CD8-positive, alpha-beta memory T cell (primary cell): ENCODE measurements around the gene INSIG1. TPM values are rescaled to one million over a fixed set of nuclear protein-coding genes. Genes with fewer than 3 reads are reported as not detected.

Experiments
- CTCF ChIA-PET: fragments of 350-600 bp; sonication (Branson Sonifier 250); formaldehyde crosslinking; loops from one replicate; lab custom pipeline; 2021; ENCODE audit warnings: antibody characterized with exemption; lab: Charles Lee
- POLR2A ChIA-PET: fragments of 350-600 bp; sonication (Branson Sonifier 250); formaldehyde crosslinking; loops from one replicate; lab custom pipeline; 2021; ENCODE audit warnings: antibody characterized with exemption; lab: Charles Lee
- DNase-seq, 5 donors: peaks; one replicate each; pipeline versions ENCODE4 v3.0.0 to v3.0.0-alpha.2; 2020 to 2022; ENCODE audit warnings: mixed read lengths in 1 of 5
- H3K27ac ChIP-seq: one replicate; pipeline ENCODE4 v1.7.0; 2013; ENCODE audit warnings: low read depth, mild to moderate bottlenecking, low read length, moderate library complexity
- H3K27me3 ChIP-seq: 2 replicates; pipeline ENCODE4 v1.7.0; 2013; ENCODE audit warnings: low read length, mild to moderate bottlenecking; ENCODE audit not compliant: insufficient read depth, poor library complexity, severe bottlenecking
- H3K36me3 ChIP-seq: 2 replicates; pipeline ENCODE4 v1.7.0; 2013; ENCODE audit warnings: mild to moderate bottlenecking, low read length, moderate library complexity; ENCODE audit not compliant: insufficient read depth
- H3K4me1 ChIP-seq: 2 replicates; pipeline ENCODE4 v1.7.0; 2013; ENCODE audit warnings: mild to moderate bottlenecking, low read length, moderate library complexity; ENCODE audit not compliant: insufficient read depth
- H3K4me3 ChIP-seq: 2 replicates; pipeline ENCODE4 v1.7.0; 2013; ENCODE audit warnings: mild to moderate bottlenecking, low read length
- H3K9me3 ChIP-seq: 2 replicates; pipeline ENCODE4 v1.7.0; 2013; ENCODE audit warnings: mild to moderate bottlenecking, low read length
- H3K27ac Mint-ChIP-seq, 8 donors: one replicate each; pipeline ENCODE4 v1.8.0; 2020 to 2021; ENCODE audit warnings: mixed read lengths in 8 of 8, mild to moderate bottlenecking in 6 of 8, inconsistent platforms in 3 of 8, moderate library complexity in 3 of 8
- H3K27me3 Mint-ChIP-seq, 2 donors: one replicate each; pipeline ENCODE4 v1.8.0; 2020 to 2021; ENCODE audit warnings: mixed read lengths in 2 of 2, mild to moderate bottlenecking in 1 of 2, moderate library complexity in 1 of 2
- H3K36me3 Mint-ChIP-seq, 3 donors: one replicate each; pipeline ENCODE4 v1.8.0; 2020 to 2021; ENCODE audit warnings: mixed read lengths in 3 of 3, inconsistent platforms in 1 of 3, mild to moderate bottlenecking in 1 of 3
- H3K4me1 Mint-ChIP-seq, 3 donors: one replicate each; pipeline ENCODE4 v1.8.0; 2020 to 2021; ENCODE audit warnings: mixed read lengths in 3 of 3, inconsistent platforms in 1 of 3, mild to moderate bottlenecking in 1 of 3
- H3K4me3 Mint-ChIP-seq, 7 donors: one replicate each; pipeline ENCODE4 v1.8.0; 2020 to 2021; ENCODE audit warnings: mixed read lengths in 7 of 7, mild to moderate bottlenecking in 6 of 7, moderate library complexity in 4 of 7, inconsistent platforms in 2 of 7
- H3K9me3 Mint-ChIP-seq, 5 donors: one replicate each; pipeline ENCODE4 v1.8.0; 2020 to 2022; ENCODE audit warnings: mixed read lengths in 5 of 5, mild to moderate bottlenecking in 3 of 5, moderate library complexity in 2 of 5, inconsistent platforms in 1 of 5
- polyA plus RNA-seq: library from polyadenylated mRNA; unstranded; fragments of 300-500 nt; fragmentation: Illumina TruSeq; gene quantifications from one replicate; pipeline ENCODE4 v1.2.3, GENCODE V29; 2021
- total RNA-seq, 2 experiments: library from RNA; stranded (reverse); gene quantifications; one replicate each; pipeline ENCODE4 v1.2.3, GENCODE V29; 2021

Gene INSIG1
- total and polyA plus RNA-seq, 3 experiments from 2014 or later, result 25.0 to 29.5 (median 27.3) TPM

- Histone ChIP-seq H3K36me3 (no peaks in the 10 kb centered on the region), H3K4me1 (no peaks in the 10 kb centered on the region), H3K9me3 (no peaks in the 10 kb centered on the region), H3K4me3 (no peak overlapping the region), H3K27ac (no peak overlapping the region), H3K27me3 (no peaks in the 10 kb centered on the region)
- H3K4me3 Mint-ChIP-seq, result no peak overlapping the region
- no peak overlapping the region for H3K27ac Mint-ChIP-seq
- ChIA-PET CTCF (no interaction called here), POLR2A (no interaction called here)
- H3K9me3 Mint-ChIP-seq, result no peaks in the 10 kb centered on the region
- no peak for DNase-seq
- H3K36me3 Mint-ChIP-seq, result no peaks in the 10 kb centered on the region
- peaks cover 11% of the 10 kb centered on the region in 2 donors for H3K27me3 Mint-ChIP-seq
- H3K4me1 Mint-ChIP-seq, result peaks cover 0 to 23% (median 12%) of the 10 kb centered on the region in 3 donors
These were observed 29.5 kb upstream of the INSIG1 start for GRCh38 chr7:155268211-155268610.

- Mint-ChIP-seq H3K36me3 (no peaks in the 10 kb centered on the region), H3K27ac (no peak overlapping the region), H3K4me1 (peaks cover 0 to 23% (median 12%) of the 10 kb centered on the region in 3 donors), H3K9me3 (no peaks in the 10 kb centered on the region), H3K27me3 (peaks cover 13 to 16% of the 10 kb centered on the region in 2 donors), H3K4me3 (no peak overlapping the region)
- ChIA-PET CTCF (no interaction called here), POLR2A (no interaction called here)
- Histone ChIP-seq H3K4me1 (no peaks in the 10 kb centered on the region), H3K9me3 (no peaks in the 10 kb centered on the region), H3K27ac (no peak overlapping the region), H3K36me3 (no peaks in the 10 kb centered on the region), H3K4me3 (no peak overlapping the region), H3K27me3 (no peaks in the 10 kb centered on the region)
- no peak for DNase-seq
These were observed 28.6 kb upstream of the INSIG1 start for GRCh38 chr7:155268921-155269650.

GRCh38 chr7:155269766-155270585 lies 27.7 kb upstream of the INSIG1 start:
- H3K27ac ChIP-seq, result no peak overlapping the region
- Mint-ChIP-seq H3K27me3 (peaks cover 13 to 20% of the 10 kb centered on the region in 2 donors), H3K9me3 (no peaks in the 10 kb centered on the region), H3K36me3 (no peaks in the 10 kb centered on the region), H3K4me3 (peak overlapping the region in 1 of 7 donors; percentile 56), H3K27ac (peak overlapping the region in 1 of 8 donors; percentile 14), H3K4me1 (peaks cover 0 to 23% (median 12%) of the 10 kb centered on the region in 3 donors)
- no peak overlapping the region for H3K4me3 ChIP-seq
- CTCF ChIA-PET, result no interaction called here
- no peaks in the 10 kb centered on the region for H3K4me1 ChIP-seq
- POLR2A ChIA-PET, result no interaction called here
- no peaks in the 10 kb centered on the region for H3K27me3 ChIP-seq
- no peaks in the 10 kb centered on the region for H3K9me3 ChIP-seq
- H3K36me3 ChIP-seq, result no peaks in the 10 kb centered on the region
- DNase-seq, result no peak

GRCh38 chr7:155270861-155271260 lies 26.8 kb upstream of the INSIG1 start:
- H3K27me3 Mint-ChIP-seq, result peaks cover 12 to 23% of the 10 kb centered on the region in 2 donors
- H3K4me1 Mint-ChIP-seq, result peaks cover 0 to 23% (median 12%) of the 10 kb centered on the region in 3 donors
- H3K27ac ChIP-seq, result no peak overlapping the region
- no peaks in the 10 kb centered on the region for H3K36me3 Mint-ChIP-seq
- no peaks in the 10 kb centered on the region for H3K9me3 Mint-ChIP-seq
- no peak overlapping the region for H3K4me3 ChIP-seq
- ChIA-PET CTCF (no interaction called here), POLR2A (no interaction called here)
- H3K27ac Mint-ChIP-seq, result peak overlapping the region in 3 of 8 donors; percentile 6 to 29 (median 14)
- H3K9me3 ChIP-seq, result no peaks in the 10 kb centered on the region
- no peak for DNase-seq
- no peak overlapping the region for H3K4me3 Mint-ChIP-seq
- no peaks in the 10 kb centered on the region for H3K36me3 ChIP-seq
- no peaks in the 10 kb centered on the region for H3K27me3 ChIP-seq
- no peaks in the 10 kb centered on the region for H3K4me1 ChIP-seq

GRCh38 chr7:155274633-155275355 lies 22.9 kb upstream of the INSIG1 start:
- POLR2A ChIA-PET, result no interaction called here
- Mint-ChIP-seq H3K27me3 (peaks cover 7 to 36% of the 10 kb centered on the region in 2 donors), H3K4me1 (peaks cover 0 to 12% (median 8%) of the 10 kb centered on the region in 3 donors)

GRCh38 chr7:155276042-155276799 lies 21.5 kb upstream of the INSIG1 start:
- Mint-ChIP-seq H3K36me3 (no peaks in the 10 kb centered on the region), H3K4me1 (no peaks in the 10 kb centered on the region), H3K27me3 (peaks cover 4 to 40% of the 10 kb centered on the region in 2 donors), H3K4me3 (no peak overlapping the region), H3K9me3 (no peaks in the 10 kb centered on the region), H3K27ac (no peak overlapping the region)
- ChIA-PET CTCF (interaction anchor here (1.3 to 1.6 kb wide), 2 partner anchors 68 to 69 kb away, joined by 3 to 4 read pairs; no protein-coding TSS in a partner anchor), POLR2A (no interaction called here)
- H3K27me3 ChIP-seq, result no peaks in the 10 kb centered on the region
- no peak overlapping the region for H3K4me3 ChIP-seq
- no peaks in the 10 kb centered on the region for H3K9me3 ChIP-seq
- no peak overlapping the region for H3K27ac ChIP-seq
- no peak for DNase-seq
- no peaks in the 10 kb centered on the region for H3K4me1 ChIP-seq
- H3K36me3 ChIP-seq, result no peaks in the 10 kb centered on the region

More at GRCh38 chr7:155274633-155275355, 22.9 kb upstream of the INSIG1 start:
- no peak overlapping the region for H3K4me3 Mint-ChIP-seq
- Histone ChIP-seq H3K9me3 (no peaks in the 10 kb centered on the region), H3K27ac (no peak overlapping the region), H3K4me1 (no peaks in the 10 kb centered on the region), H3K36me3 (no peaks in the 10 kb centered on the region), H3K4me3 (no peak overlapping the region), H3K27me3 (no peaks in the 10 kb centered on the region)
- no peaks in the 10 kb centered on the region for H3K9me3 Mint-ChIP-seq
- H3K36me3 Mint-ChIP-seq, result no peaks in the 10 kb centered on the region
- no peak overlapping the region for H3K27ac Mint-ChIP-seq
- CTCF ChIA-PET, result interaction anchor here (1.3 kb wide), 1 partner anchor 70 kb away, joined by 4 read pairs; no protein-coding TSS in a partner anchor
- no peak for DNase-seq

GRCh38 chr7:155276800-155277375 lies 20.8 kb upstream of the INSIG1 start:
- no peaks in the 10 kb centered on the region for H3K36me3 ChIP-seq
- Mint-ChIP-seq H3K4me1 (no peaks in the 10 kb centered on the region), H3K36me3 (no peaks in the 10 kb centered on the region), H3K27ac (no peak overlapping the region), H3K4me3 (no peak overlapping the region), H3K27me3 (peaks cover 4 to 37% of the 10 kb centered on the region in 2 donors), H3K9me3 (no peaks in the 10 kb centered on the region)
- POLR2A ChIA-PET, result no interaction called here
- H3K27me3 ChIP-seq, result no peaks in the 10 kb centered on the region
- CTCF ChIA-PET, result interaction anchor here (1.6 kb wide), 1 partner anchor 68 kb away, joined by 3 read pairs; no protein-coding TSS in a partner anchor
- no peak for DNase-seq
- H3K4me3 ChIP-seq, result no peak overlapping the region
- no peaks in the 10 kb centered on the region for H3K4me1 ChIP-seq
- no peak overlapping the region for H3K27ac ChIP-seq
- H3K9me3 ChIP-seq, result no peaks in the 10 kb centered on the region
